DMS114 treated with DMSO at 0.1 percent for 48 hours (cell line): Measurements from ENCODE around the gene ZMYND8.
A peak's percentile ranks its signal among the peaks of the same experiment; 100 is the strongest.

ENCODE experiments used
- DNase-seq: peaks from one replicate; lab custom pipeline; 2025; ENCODE audit not compliant: unreplicated experiment; lab: John Stamatoyannopoulos, UW

The ZMYND8 gene

GRCh38 chr20:47354714-47355488, 1.6 kb downstream of the ZMYND8 start:
- DNase-seq: no peak

- no peak for DNase-seq
Observed at GRCh38 chr20:47354464-47354713, 2.1 kb downstream of the ZMYND8 start.

- peak; percentile 36 for DNase-seq
Observed at GRCh38 chr20:47353692-47354463, 2.6 kb downstream of the ZMYND8 start.

GRCh38 chr20:47353239-47353691, 3.2 kb downstream of the ZMYND8 start:
- no peak for DNase-seq

- no peak for DNase-seq
Observed at GRCh38 chr20:47352332-47353238, 3.9 kb downstream of the ZMYND8 start.

- peak; percentile 61 for DNase-seq
Observed at GRCh38 chr20:47351643-47352331, 4.7 kb downstream of the ZMYND8 start.

- no peak for DNase-seq
Observed at GRCh38 chr20:47350691-47351545, 5.6 kb downstream of the ZMYND8 start.

- no peak for DNase-seq
Observed at GRCh38 chr20:47350181-47350550, 6.3 kb downstream of the ZMYND8 start.

- DNase-seq: no peak
Observed at GRCh38 chr20:47349365-47350180, 6.9 kb downstream of the ZMYND8 start.

- no peak for DNase-seq
Observed at GRCh38 chr20:47348539-47349142, 7.9 kb downstream of the ZMYND8 start.

GRCh38 chr20:47347661-47348435, 8.7 kb downstream of the ZMYND8 start:
- DNase-seq: no peak

GRCh38 chr20:47346172-47346571, 10.3 kb downstream of the ZMYND8 start:
- no peak for DNase-seq

GRCh38 chr20:47345214-47345613, 11.3 kb downstream of the ZMYND8 start:
- no peak for DNase-seq

- DNase-seq: no peak
Observed at GRCh38 chr20:47343007-47343472, 13.5 kb downstream of the ZMYND8 start.

- DNase-seq: no peak
Observed at GRCh38 chr20:47338131-47338628, 18.3 kb downstream of the ZMYND8 start.

GRCh38 chr20:47337413-47337812, 19.1 kb downstream of the ZMYND8 start:
- no peak for DNase-seq

- no peak for DNase-seq
Observed at GRCh38 chr20:47336129-47336754, 20.3 kb downstream of the ZMYND8 start.
